ENCODE results near the gene NUDT1. TPM values are rescaled to one million over a fixed set of nuclear protein-coding genes. Genes with fewer than 3 reads are reported as not detected.

NUDT1 gene
- total RNA-seq, 1 experiment from 2014 or later = 92.6 TPM

- in situ Hi-C loops (cut with HindIII; ENCODE audit: low pct_unique_long_range_greater_than_20kb, low sequenced_read_pairs) (no loop called here), intact Hi-C loops (cut with micrococcal nuclease; ENCODE audit: unreplicated experiment) (no loop called here)
- Histone ChIP-seq H3K27ac (ENCODE audit: low read length) (no peak overlapping the region), H3K9me3 (ENCODE audit: control insufficient read depth, insufficient read depth, low read depth, low read length) (no peaks in the 10 kb centered on the region), H3K27me3 (ENCODE audit: control insufficient read depth, insufficient read depth, low read length) (no peaks in the 10 kb centered on the region), H3K4me3 (ENCODE audit: low read depth in 2 of 2, low read length in 2 of 2) (no peak overlapping the region), H3K4me1 (ENCODE audit: control insufficient read depth, insufficient read depth, low read length) (no peaks in the 10 kb centered on the region), H3K36me3 (ENCODE audit: control insufficient read depth, insufficient read depth, low read length) (no peaks in the 10 kb centered on the region)
- ChIA-PET CTCF (no interaction called here), POLR2A (no interaction called here)
- DNase-seq (ENCODE audit: low read depth, low spot score) = no peak
- no peak for TF ChIP-seq TCF7L2 (IDR thresholded peaks at IDR 0.05; ENCODE audit: low read depth, low read length)
- TF ChIP-seq POLR2AphosphoS5 (IDR thresholded peaks at IDR 0.05; ENCODE audit: low read depth, low read length) = no peak
- TF ChIP-seq SIN3A (IDR thresholded peaks at IDR 0.05; ENCODE audit: borderline replicate concordance, insufficient read depth, low read depth, low read length) = no peak
- TF ChIP-seq REST (IDR thresholded peaks at IDR 0.05; ENCODE audit: insufficient read depth in 1 of 2, low read depth in 2 of 2, low read length in 1 of 2) = no peak
- no peak for TF ChIP-seq CTCF (IDR thresholded peaks at IDR 0.05)
- BruUV-seq (replicated peaks) = no TSS peak
- ATAC-seq = no peak
Observed at GRCh38 chr7:2289111-2289586, 47.1 kb downstream of the NUDT1 start.

- intact Hi-C loops (cut with micrococcal nuclease; ENCODE audit: unreplicated experiment) (no loop called here), in situ Hi-C loops (cut with HindIII; ENCODE audit: low pct_unique_long_range_greater_than_20kb, low sequenced_read_pairs) (no loop called here)
- no peak overlapping the region for H3K4me3 ChIP-seq (ENCODE audit: low read depth in 2 of 2, low read length in 2 of 2)
- TF ChIP-seq REST (IDR thresholded peaks at IDR 0.05; ENCODE audit: insufficient read depth in 1 of 2, low read depth in 2 of 2, low read length in 1 of 2) = no peak
- TF ChIP-seq TCF7L2 (IDR thresholded peaks at IDR 0.05; ENCODE audit: low read depth, low read length) = no peak
- no peak for TF ChIP-seq POLR2AphosphoS5 (IDR thresholded peaks at IDR 0.05; ENCODE audit: low read depth, low read length)
- TF ChIP-seq SIN3A (IDR thresholded peaks at IDR 0.05; ENCODE audit: borderline replicate concordance, insufficient read depth, low read depth, low read length) = no peak
- no peak for TF ChIP-seq CTCF (IDR thresholded peaks at IDR 0.05)
- H3K27me3 ChIP-seq (ENCODE audit: control insufficient read depth, insufficient read depth, low read length) = no peaks in the 10 kb centered on the region
- H3K9me3 ChIP-seq (ENCODE audit: control insufficient read depth, insufficient read depth, low read depth, low read length) = no peaks in the 10 kb centered on the region
- no peaks in the 10 kb centered on the region for H3K36me3 ChIP-seq (ENCODE audit: control insufficient read depth, insufficient read depth, low read length)
- H3K4me1 ChIP-seq (ENCODE audit: control insufficient read depth, insufficient read depth, low read length) = no peaks in the 10 kb centered on the region
- BruUV-seq (replicated peaks) = no TSS peak
- DNase-seq (ENCODE audit: low read depth, low spot score) (no peak), ATAC-seq (no peak)
- no peak overlapping the region for H3K27ac ChIP-seq (ENCODE audit: low read length)
- ChIA-PET POLR2A (no interaction called here), CTCF (no interaction called here)
Observed at GRCh38 chr7:2289621-2290020, 47.6 kb downstream of the NUDT1 start.
